DOHH2 (cell line): ENCODE results near the gene XRCC6.

Source experiments
- H3F3A ChIP-seq: fragments of 200-600 bp; sonication (generic), shearing (Covaris generic); 2 replicates; pipeline ENCODE4 v1.6.0; 2016; ENCODE audit warnings: antibody characterized with exemption, mild to moderate bottlenecking; ENCODE audit not compliant: control insufficient read depth, insufficient read depth
- H3K27ac ChIP-seq: fragments of 200-600 bp; sonication (generic); 2 replicates; pipeline ENCODE4 v1.5.1; 2014; ENCODE audit warnings: low read depth, mild to moderate bottlenecking, low read length, moderate library complexity
- H3K27me3 ChIP-seq: fragments of 200-600 bp; sonication (generic); 2 replicates; pipeline ENCODE4 v1.6.1; 2014; ENCODE audit warnings: mild to moderate bottlenecking, low read length, mixed read lengths; ENCODE audit not compliant: control insufficient read depth
- H3K36me3 ChIP-seq: fragments of 200-600 bp; sonication (generic); 2 replicates; pipeline ENCODE4 v1.6.1; 2014; ENCODE audit warnings: mild to moderate bottlenecking, low read length, moderate library complexity, mixed read lengths; ENCODE audit not compliant: control insufficient read depth
- H3K4me1 ChIP-seq: fragments of 200-600 bp; sonication (generic); 2 replicates; pipeline ENCODE4 v1.6.1; 2014; ENCODE audit warnings: mild to moderate bottlenecking, low read length, mixed read lengths; ENCODE audit not compliant: control insufficient read depth
- H3K4me2 ChIP-seq: fragments of 200-600 bp; sonication (generic); 2 replicates; pipeline ENCODE4 v1.6.0; 2014; ENCODE audit warnings: mild to moderate bottlenecking, low read length, moderate library complexity
- H3K4me3 ChIP-seq: fragments of 200-600 bp; sonication (generic); 2 replicates; pipeline ENCODE4 v1.5.1; 2014; ENCODE audit warnings: mild to moderate bottlenecking, low read length, mixed read lengths
- H3K79me2 ChIP-seq: fragments of 200-600 bp; sonication (generic); 2 replicates; pipeline ENCODE4 v1.6.1; 2014; ENCODE audit warnings: mild to moderate bottlenecking, low read length, mixed read lengths; ENCODE audit not compliant: control insufficient read depth
- H3K9me2 ChIP-seq: fragments of 200-600 bp; sonication (generic); replicated peaks from 2 replicates; pipeline ENCODE4 v1.6.1; 2014; ENCODE audit warnings: mild to moderate bottlenecking, low read length, mixed read lengths; ENCODE audit not compliant: control insufficient read depth
- H3K9me3 ChIP-seq: fragments of 200-600 bp; sonication (generic); 2 replicates; pipeline ENCODE4 v1.6.1; 2014; ENCODE audit warnings: antibody characterized with exemption, low read length, mixed read lengths; ENCODE audit not compliant: control insufficient read depth, insufficient read depth
- H4K20me1 ChIP-seq: fragments of 200-600 bp; sonication (generic); 2 replicates; pipeline ENCODE4 v1.6.0; 2014; ENCODE audit warnings: low read depth, mild to moderate bottlenecking, antibody characterized with exemption, low read length, moderate library complexity; ENCODE audit not compliant: control insufficient read depth, insufficient read depth
- CTCF ChIP-seq: fragments of 200-600 bp; sonication (generic); IDR thresholded peaks from one replicate; pipeline ENCODE4 v1.5.1; 2014; ENCODE audit warnings: antibody characterized with exemption, mild to moderate bottlenecking, low read depth, low read length; ENCODE audit not compliant: poor library complexity, severe bottlenecking
- EZH2phosphoT487 ChIP-seq: fragments of 200-600 bp; sonication (generic); IDR thresholded peaks from 2 replicates; pipeline ENCODE4 v1.6.1; 2017; ENCODE audit warnings: borderline replicate concordance, mild to moderate bottlenecking, antibody characterized with exemption, low read length, moderate library complexity, mixed read lengths

The XRCC6 gene

GRCh38 chr22:41578818-41579217, 42.3 kb upstream of the XRCC6 start:
- Histone ChIP-seq H3K4me1 (no peaks in the 10 kb centered on the region), H3K79me2 (no peaks in the 10 kb centered on the region), H3K4me3 (no peak overlapping the region), H3K9me3 (no peaks in the 10 kb centered on the region), H3K9me2 (no peaks in the 10 kb centered on the region), H4K20me1 (no peaks in the 10 kb centered on the region), H3K27ac (no peak overlapping the region), H3K4me2 (no peak overlapping the region), H3F3A (no peaks in the 10 kb centered on the region), H3K27me3 (no peaks in the 10 kb centered on the region), H3K36me3 (no peaks in the 10 kb centered on the region)
- no peak for TF ChIP-seq CTCF

- Histone ChIP-seq H3K79me2 (no peaks in the 10 kb centered on the region), H3K4me1 (no peaks in the 10 kb centered on the region), H3K27ac (no peak overlapping the region), H3K4me3 (no peak overlapping the region), H3K9me3 (no peaks in the 10 kb centered on the region), H3K27me3 (no peaks in the 10 kb centered on the region), H3K9me2 (no peaks in the 10 kb centered on the region), H4K20me1 (no peaks in the 10 kb centered on the region), H3K4me2 (no peak overlapping the region), H3K36me3 (no peaks in the 10 kb centered on the region), H3F3A (no peaks in the 10 kb centered on the region)
- TF ChIP-seq EZH2phosphoT487 (no peak), CTCF (no peak)
These were observed 41.6 kb upstream of the XRCC6 start for GRCh38 chr22:41579297-41579996.

- Histone ChIP-seq H3K27ac (no peak overlapping the region), H3K9me3 (no peaks in the 10 kb centered on the region), H3K27me3 (no peaks in the 10 kb centered on the region), H3K4me3 (no peak overlapping the region), H3K79me2 (no peaks in the 10 kb centered on the region), H3K36me3 (no peaks in the 10 kb centered on the region), H3F3A (no peaks in the 10 kb centered on the region), H3K4me1 (no peaks in the 10 kb centered on the region), H3K4me2 (no peak overlapping the region), H4K20me1 (no peaks in the 10 kb centered on the region), H3K9me2 (no peaks in the 10 kb centered on the region)
- TF ChIP-seq EZH2phosphoT487 = no peak
- TF ChIP-seq CTCF = no peak
These were observed 41.1 kb upstream of the XRCC6 start for GRCh38 chr22:41579997-41580355.
